GM18517 (cell line): Measurements from ENCODE around the gene TMCO4.

Experiments used
- ATAC-seq: cut with Tn5 transposase; IDR thresholded peaks from one replicate; pipeline ENCODE4 v1.9.1; 2021; ENCODE audit warnings: mild to moderate bottlenecking, moderate library complexity; ENCODE audit not compliant: unreplicated experiment

The TMCO4 gene

GRCh38 chr1:19662313-19662712, 137.4 kb downstream of the TMCO4 start:
- no peak for ATAC-seq

- no peak for ATAC-seq
Measured at GRCh38 chr1:19661721-19662228, 137.9 kb downstream of the TMCO4 start.

- ATAC-seq = no peak
Measured at GRCh38 chr1:19658186-19658585, 141.5 kb downstream of the TMCO4 start.

- ATAC-seq = no peak
Measured at GRCh38 chr1:19657511-19657910, 142.2 kb downstream of the TMCO4 start.

GRCh38 chr1:19656780-19657466, 142.8 kb downstream of the TMCO4 start:
- ATAC-seq = no peak

- no peak for ATAC-seq
Measured at GRCh38 chr1:19656134-19656779, 143.5 kb downstream of the TMCO4 start.

- no peak for ATAC-seq
Measured at GRCh38 chr1:19655718-19656080, 144.0 kb downstream of the TMCO4 start.

- ATAC-seq = no peak
Measured at GRCh38 chr1:19654886-19655717, 144.6 kb downstream of the TMCO4 start.

GRCh38 chr1:19654386-19654785, 145.3 kb downstream of the TMCO4 start:
- ATAC-seq = no peak

- no peak for ATAC-seq
Measured at GRCh38 chr1:19651141-19651737, 148.5 kb downstream of the TMCO4 start.

- ATAC-seq = no peak
Measured at GRCh38 chr1:19650416-19651140, 149.1 kb downstream of the TMCO4 start.

- ATAC-seq = no peak
Measured at GRCh38 chr1:19648689-19649088, 151.0 kb downstream of the TMCO4 start.

- ATAC-seq = no peak
Measured at GRCh38 chr1:19648239-19648638, 151.5 kb downstream of the TMCO4 start.

GRCh38 chr1:19647643-19648042, 152.1 kb downstream of the TMCO4 start:
- ATAC-seq = no peak

- ATAC-seq = no peak
Measured at GRCh38 chr1:19646377-19647319, 153.1 kb downstream of the TMCO4 start.

GRCh38 chr1:19645411-19646251, 154.1 kb downstream of the TMCO4 start:
- ATAC-seq = no peak

- ATAC-seq = no peak
Measured at GRCh38 chr1:19644681-19645410, 154.9 kb downstream of the TMCO4 start.

GRCh38 chr1:19644395-19644680, 155.4 kb downstream of the TMCO4 start:
- no peak for ATAC-seq
